ENCODE data around the gene CDC25A.

- TF ChIP-seq CTCF (IDR thresholded peaks at IDR 0.05; ENCODE audit: low read depth, low read length, poor library complexity, severe bottlenecking) = no peak
- no peak for TF ChIP-seq EZH2phosphoT487 (IDR thresholded peaks at IDR 0.05; ENCODE audit: borderline replicate concordance, low read length)
These were observed 65.7 kb downstream of the CDC25A start for GRCh38 chr3:48122504-48122903.

Data from DOHH2 (cell line).